Retinal pigment epithelial cell (primary cell): Measurements from ENCODE around the gene IL20RB.

ENCODE experiments used
- DNase-seq: peaks from one replicate; pipeline ENCODE4 v3.0.0-alpha.2; 2010; ENCODE audit warnings: low read depth
- H3K4me3 ChIP-seq: 2 replicates; pipeline ENCODE4 v1.5.1; 2011; ENCODE audit warnings: mild to moderate bottlenecking, low read length, control low read depth, moderate library complexity
- TF ChIP-seq, protein P1 (sequence below): conservative IDR thresholded peaks from 2 replicates; pipeline ENCODE4 v1.5.1; 2011; ENCODE audit warnings: low read depth, low read length, control low read depth, inconsistent platforms

Gene IL20RB

DNA sequence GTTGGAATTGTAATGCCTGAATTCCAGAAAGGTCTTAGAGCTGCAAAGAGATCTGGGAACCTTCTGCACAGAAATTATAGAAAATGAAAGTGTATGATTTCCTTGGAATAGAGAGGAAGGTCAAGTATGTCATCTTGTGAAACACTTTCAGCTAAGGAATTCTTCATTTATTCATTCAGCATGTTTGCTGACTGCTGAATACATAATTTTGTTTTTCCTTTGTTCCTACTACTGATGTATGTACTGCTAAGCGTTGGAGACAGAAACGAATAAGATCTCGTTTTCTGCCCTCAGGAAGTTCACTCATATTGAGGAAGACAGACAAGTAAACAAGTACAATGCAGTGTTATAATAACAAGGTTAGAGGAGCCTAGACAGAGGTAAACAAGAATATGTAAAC is 14.3 kb upstream of the IL20RB start:
- no peak overlapping the region for H3K4me3 ChIP-seq
- TF ChIP-seq, protein P1, sequence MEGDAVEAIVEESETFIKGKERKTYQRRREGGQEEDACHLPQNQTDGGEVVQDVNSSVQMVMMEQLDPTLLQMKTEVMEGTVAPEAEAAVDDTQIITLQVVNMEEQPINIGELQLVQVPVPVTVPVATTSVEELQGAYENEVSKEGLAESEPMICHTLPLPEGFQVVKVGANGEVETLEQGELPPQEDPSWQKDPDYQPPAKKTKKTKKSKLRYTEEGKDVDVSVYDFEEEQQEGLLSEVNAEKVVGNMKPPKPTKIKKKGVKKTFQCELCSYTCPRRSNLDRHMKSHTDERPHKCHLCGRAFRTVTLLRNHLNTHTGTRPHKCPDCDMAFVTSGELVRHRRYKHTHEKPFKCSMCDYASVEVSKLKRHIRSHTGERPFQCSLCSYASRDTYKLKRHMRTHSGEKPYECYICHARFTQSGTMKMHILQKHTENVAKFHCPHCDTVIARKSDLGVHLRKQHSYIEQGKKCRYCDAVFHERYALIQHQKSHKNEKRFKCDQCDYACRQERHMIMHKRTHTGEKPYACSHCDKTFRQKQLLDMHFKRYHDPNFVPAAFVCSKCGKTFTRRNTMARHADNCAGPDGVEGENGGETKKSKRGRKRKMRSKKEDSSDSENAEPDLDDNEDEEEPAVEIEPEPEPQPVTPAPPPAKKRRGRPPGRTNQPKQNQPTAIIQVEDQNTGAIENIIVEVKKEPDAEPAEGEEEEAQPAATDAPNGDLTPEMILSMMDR: no peak
- no peak for DNase-seq

DNA sequence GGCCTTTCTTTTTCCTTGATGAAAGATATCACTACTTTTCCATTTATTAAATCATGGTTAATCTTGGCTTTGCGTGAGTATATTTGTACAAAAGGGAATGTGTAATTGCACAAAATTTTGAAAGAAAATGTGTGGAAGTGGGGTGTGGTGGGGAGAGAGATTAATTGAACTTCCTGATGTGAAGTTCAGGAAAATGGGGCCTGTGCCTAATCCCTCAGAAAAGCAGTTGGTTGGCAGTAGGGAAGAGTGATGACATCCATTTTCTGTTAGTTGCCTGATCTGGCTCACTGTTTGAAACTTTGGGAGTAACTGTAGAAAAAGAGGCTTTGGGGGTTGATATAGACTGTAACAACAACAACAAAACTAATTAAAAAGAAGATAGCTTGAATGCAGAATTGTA is 10.8 kb upstream of the IL20RB start:
- TF ChIP-seq, protein P1: no peak
- no peak overlapping the region for H3K4me3 ChIP-seq
- DNase-seq: no peak

DNA sequence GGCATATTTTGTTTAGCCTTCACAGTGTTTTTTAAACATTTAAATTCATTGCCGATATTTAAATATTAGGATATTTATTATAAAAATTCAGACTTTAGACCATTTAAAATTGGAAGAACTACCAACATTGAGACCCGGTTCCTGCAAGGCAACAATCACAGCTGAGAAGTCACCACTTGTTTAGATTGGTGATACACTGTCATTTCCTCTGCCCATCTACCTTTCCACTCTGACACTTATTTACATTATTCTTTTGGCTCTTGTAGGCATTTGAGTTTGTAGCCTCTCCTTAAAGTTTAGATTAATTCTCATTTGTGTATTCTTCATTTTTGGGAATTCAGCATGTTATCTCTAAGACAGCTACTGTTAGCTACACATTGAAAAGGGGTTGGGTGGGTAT is 10.3 kb upstream of the IL20RB start:
- H3K4me3 ChIP-seq: no peak overlapping the region
- TF ChIP-seq, protein P1: no peak
- no peak for DNase-seq

DNA sequence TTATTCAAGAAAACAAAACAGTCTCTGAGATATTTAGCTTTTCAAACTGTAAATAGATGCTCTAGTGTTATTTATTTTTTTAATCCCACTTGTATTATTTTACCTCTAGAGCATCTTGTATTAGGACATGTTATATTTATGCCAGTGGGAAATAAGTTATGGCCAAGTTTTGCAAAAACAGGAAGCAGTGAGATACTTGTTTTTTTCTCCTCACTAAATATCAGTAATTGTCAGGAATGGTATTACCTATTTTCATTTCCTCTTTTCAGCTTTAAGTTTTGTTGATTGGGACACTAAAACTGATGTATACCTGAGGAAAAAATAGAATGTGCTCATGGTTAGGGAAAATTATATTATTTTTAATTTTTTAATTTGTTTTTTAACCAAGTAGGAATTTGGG is 8.6 kb upstream of the IL20RB start:
- H3K4me3 ChIP-seq: no peak overlapping the region
- no peak for DNase-seq
- TF ChIP-seq, protein P1: no peak

DNA sequence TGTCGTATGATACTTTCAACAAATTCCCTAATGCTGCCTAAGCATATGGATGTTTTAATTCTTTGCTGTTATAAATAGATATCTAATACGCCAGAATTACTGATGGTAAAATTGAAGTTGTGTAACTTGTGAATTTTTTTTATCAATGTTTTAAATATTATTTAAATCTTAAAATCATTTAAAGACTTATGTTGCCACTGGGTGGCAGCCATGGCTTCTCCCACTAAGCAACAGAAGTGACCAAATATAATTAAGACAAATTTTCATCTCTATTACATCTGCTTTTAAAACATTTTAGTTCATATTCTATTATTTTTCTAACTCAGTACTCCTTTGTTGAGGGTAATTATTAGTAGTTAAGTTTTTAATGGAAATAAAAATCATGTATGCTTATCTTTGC is 8.1 kb upstream of the IL20RB start:
- DNase-seq: no peak
- TF ChIP-seq, protein P1: peak; percentile 35
- no peak overlapping the region for H3K4me3 ChIP-seq

DNA sequence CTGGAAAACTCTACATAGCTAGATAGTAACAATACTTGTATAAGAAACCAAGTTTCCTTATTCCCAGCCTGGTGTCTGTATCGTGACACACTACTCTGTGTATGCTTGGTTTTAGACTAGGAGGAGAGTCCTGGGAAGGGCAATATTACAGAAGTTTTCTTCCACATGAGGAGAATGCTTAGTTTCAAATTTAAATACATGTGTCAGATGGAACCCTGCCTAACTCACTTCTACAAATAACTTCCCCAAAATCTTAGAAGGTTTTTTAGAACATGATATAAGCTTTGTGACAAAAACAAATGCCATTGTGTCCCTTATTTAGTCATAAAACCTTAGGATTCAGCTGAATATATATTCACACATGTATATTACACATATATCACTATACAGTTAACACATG is 7.2 kb upstream of the IL20RB start:
- no peak overlapping the region for H3K4me3 ChIP-seq
- TF ChIP-seq, protein P1: no peak
- no peak for DNase-seq

DNA sequence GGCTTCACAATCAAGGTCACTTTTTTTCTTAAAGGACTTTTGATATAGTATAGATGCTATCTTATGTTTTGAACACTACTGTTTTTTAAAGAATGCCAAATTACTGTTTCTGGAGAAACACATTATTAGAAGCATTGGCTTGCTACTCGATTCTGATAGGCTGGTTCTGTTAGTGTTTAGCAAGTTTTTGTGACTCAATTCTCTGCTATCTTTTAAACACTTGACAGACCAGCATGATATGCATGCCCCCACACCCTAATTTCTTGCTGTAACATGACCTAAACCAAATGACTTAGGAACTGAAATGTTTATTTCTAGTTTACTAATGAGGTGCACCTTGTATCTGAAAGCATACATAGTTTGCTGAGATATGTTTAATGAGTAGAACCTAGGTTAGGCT is 5.5 kb upstream of the IL20RB start:
- no peak for DNase-seq
- H3K4me3 ChIP-seq: no peak overlapping the region
- TF ChIP-seq, protein P1: no peak
